GM19324 (cell line): ENCODE results near the gene GDF7.

Experiments used
- ATAC-seq: cut with Tn5 transposase; IDR thresholded peaks from one replicate; pipeline ENCODE4 v1.9.1; 2021; ENCODE audit warnings: mild to moderate bottlenecking, moderate library complexity; ENCODE audit not compliant: unreplicated experiment, low FRiP score

The GDF7 gene

GRCh38 chr2:20671036-20671735, 4.2 kb downstream of the GDF7 start:
- no peak for ATAC-seq

GRCh38 chr2:20671736-20672080, 4.8 kb downstream of the GDF7 start:
- ATAC-seq, result no peak

GRCh38 chr2:20672201-20672951, 5.4 kb downstream of the GDF7 start:
- no peak for ATAC-seq

- ATAC-seq, result no peak
These were observed 6.9 kb downstream of the GDF7 start for GRCh38 chr2:20673686-20674308.

DNA sequence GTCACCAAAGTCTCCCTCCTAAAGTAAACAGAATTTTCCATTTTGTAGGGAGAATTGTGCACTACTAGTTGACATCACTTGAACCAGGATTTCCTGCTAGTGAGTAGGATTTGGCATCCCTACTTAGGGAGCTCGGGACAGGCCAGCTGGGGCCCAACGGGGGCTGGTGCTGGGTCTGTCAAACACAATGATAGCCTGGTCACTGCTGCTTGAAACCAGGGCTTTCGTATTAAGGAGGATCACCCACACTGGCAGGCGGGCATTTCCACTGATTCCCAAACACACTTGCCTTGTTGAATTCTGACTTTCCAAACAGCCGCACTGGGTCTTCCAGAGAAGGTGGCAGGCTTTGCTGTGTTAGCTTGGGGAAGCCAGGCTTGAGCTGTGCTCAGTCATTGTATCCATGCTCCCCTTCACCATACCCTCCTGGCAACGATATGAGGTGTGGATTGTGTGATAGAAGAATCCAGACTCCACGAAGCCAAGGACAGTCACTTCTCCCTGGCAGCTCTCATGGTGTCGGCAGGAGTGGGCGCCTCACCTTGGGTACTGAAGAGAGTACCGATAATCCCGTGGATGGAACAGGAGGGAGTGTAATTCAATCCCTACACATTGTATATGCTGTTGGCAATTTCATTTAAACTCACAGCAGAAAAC, 7.5 kb downstream of the GDF7 start:
- ATAC-seq, result no peak

DNA sequence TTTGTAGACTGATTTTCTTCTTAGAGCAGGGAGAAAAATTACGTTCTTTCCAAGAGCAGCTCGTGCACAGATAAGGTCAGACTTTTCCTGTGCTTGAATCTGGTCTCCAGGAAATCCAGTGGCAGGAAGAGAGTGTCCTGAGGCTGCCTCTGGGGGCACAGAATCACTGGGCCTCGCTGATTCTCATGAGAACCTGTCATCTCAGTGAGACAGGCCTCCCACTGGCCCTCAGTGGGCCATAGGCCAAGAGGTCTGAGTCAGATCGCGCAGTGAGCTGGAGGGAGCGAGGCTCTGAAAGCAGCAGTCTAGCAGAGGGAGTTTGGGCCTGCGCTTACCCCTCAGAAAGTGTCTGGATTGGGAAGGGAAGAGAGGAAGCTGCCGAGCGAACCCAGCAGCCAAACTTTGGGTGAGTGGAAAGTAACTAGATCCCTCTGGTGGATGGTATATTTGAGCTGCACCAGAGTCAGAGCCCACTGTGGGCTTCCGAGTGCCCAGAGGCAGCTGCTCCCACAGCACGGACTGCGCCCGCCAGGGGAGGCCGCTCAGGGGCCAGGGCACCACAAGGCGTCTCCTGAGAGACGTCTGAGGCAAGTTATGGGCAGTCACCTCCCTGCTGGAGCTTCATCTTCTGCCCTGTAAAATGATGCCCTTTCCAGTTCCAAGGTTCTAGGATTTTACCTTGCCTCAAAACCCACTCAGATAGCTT, 8.2 kb downstream of the GDF7 start:
- no peak for ATAC-seq

GRCh38 chr2:20675701-20676352, 8.9 kb downstream of the GDF7 start:
- peak; percentile 76 for ATAC-seq

- peak; percentile 40 for ATAC-seq
These were observed 9.6 kb downstream of the GDF7 start for GRCh38 chr2:20676353-20677215.

DNA sequence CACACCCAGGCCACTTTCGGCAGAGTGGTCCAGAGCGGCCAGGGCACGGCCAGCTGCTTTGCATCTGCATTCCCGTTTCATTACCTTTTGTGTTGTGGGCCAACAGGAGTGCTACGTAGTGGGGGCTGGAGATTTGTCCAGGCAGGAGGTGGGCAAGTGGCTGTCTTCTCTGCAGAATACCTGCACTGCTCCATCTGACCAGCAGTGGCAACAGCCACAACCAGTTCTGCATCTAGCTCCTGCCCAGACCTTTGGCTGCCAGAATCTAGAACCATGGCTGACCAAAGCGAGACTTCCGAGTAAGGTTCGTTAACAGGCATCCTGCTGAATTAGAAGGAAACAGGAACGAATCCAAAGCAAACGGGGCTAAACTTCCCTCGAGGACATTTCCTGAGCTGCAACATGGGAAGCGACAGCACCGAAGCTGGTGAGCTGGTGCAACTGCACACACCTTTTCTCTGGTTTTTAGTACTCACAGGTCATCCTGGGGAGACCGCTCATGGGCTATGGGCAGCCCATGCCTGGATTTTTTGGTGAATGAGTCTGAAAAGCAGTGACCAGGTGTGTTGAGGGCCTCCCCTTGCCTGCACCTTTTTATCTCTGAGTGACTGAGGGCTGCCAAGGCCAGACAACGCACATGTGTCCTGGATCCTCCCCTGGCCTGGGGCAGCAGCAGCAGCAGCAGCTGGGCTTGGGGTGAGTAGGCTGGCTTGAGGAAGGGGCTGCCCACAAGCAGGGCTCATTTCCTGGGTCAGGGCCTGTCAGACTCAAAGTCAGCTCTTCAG, 10.5 kb downstream of the GDF7 start:
- peak; percentile 33 for ATAC-seq

DNA sequence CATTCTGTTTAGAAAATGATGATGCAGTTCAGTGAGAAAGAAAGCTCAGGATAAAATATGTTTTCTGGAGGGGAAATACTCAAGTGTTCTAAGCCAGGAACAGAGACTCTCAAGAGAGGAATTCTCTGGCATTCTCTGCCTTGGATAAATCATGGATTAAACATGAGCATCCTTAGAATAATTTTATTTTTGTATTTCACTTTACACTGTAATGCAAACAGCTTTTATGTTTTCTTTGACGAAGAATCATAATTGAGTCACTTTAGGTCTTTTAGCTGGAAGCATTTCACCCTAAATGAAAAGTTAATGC, 11.1 kb downstream of the GDF7 start:
- no peak for ATAC-seq

GRCh38 chr2:20678780-20679179, 11.8 kb downstream of the GDF7 start:
- no peak for ATAC-seq

- ATAC-seq, result no peak
These were observed 13.9 kb downstream of the GDF7 start for GRCh38 chr2:20680744-20681375.

- no peak for ATAC-seq
These were observed 15.4 kb downstream of the GDF7 start for GRCh38 chr2:20682167-20682920.

DNA sequence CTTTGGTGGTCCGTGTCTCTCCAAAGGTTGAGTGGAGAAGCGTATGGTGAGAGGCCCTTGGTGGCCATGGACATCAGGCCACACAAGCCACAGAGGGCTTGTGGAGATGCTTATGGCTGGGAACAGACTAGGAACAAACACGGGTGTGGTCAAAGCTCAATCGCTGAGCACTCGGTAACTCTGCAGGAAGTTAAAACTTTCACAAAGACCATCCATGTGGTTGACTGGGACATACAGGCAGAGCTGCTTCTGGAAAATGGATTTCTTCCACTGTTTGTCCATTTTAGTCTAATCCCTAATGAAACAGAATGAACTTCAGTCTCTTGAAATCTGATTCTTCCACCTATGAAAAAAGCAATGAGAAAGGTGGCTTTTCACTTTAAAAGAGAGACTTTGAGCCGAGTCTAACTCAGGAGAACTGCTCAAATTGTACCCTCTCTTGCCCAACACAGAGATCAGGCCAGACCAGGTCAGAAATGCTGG, 17.7 kb downstream of the GDF7 start:
- ATAC-seq, result no peak

DNA sequence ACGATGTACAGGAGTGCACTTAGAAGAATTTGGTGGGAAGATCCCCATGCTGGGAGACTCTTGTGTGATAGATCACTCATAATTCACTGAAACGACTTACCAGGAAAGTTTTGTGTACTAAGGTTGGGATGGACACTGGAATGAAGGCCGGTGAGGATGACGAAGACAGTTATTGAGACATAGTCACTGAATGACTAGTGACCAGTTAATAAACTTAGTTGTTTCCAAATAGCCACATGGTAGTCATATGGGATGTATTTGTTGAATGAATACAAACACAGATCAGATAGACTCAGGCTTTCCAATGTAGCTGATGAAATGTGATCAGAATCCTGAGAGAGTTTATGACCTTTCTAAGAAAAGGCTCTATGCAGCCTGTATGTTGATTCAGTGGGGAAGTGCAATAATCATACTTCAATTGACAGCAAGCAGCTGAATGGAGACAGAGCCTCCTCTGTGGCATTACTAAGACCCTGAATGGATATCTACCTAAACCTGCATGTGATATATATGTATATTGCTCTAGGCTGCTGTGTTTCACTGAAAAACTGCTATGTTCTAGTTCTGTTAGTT, 20.4 kb downstream of the GDF7 start:
- ATAC-seq, result no peak

DNA sequence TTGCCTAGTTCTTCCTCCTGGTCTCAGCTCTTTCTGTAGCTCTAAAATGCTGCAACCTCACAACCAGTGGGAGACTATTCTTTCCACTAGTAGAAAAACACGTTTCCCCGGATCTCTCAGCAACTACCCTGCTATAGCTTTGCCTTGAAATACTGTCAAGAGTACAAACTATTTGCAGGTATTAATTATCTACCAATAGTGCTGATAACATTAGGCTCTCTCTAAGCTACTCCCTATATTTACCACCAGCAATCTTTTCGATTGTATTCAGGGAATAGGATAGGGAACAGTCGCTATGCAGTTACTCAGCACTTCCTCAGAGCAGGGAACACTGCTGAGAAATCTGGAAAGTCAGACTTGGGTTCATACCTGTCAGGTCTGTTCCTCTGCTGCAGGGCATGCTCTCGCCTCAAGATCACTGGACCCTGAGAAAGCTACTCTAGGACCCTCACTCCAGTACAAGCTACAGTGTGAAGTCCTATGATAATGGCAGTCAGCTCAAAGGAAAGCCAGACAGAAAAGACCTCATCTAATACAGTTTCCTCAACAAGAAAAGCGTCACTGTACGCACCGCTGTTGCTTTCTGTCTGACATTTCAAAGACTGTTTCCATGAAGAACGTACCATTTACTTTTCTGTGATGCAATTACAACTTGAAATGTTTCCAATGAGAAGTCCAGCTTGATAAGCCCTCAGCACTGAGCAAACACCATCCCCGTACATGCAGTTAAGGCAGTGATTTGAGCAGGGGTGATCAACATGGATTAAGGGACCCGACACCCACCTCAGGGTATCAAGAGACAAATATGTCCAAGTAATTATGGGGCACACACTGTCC, 22.7 kb downstream of the GDF7 start:
- no peak for ATAC-seq
